HepG2 (cell line): ENCODE results near the gene GPR162. TPM values are rescaled to one million over a fixed set of nuclear protein-coding genes. Genes with fewer than 3 reads are reported as not detected.

Experiments used
- AGO1 ChIP-seq: fragments of 200-400 bp; formaldehyde crosslinking; IDR thresholded peaks from 2 replicates; pipeline ENCODE4 v1.6.1; 2017; ENCODE audit warnings: mild to moderate bottlenecking, low read depth, low read length, moderate library complexity; ENCODE audit not compliant: poor library complexity, severe bottlenecking
- ARHGAP35 ChIP-seq: sonication (generic); formaldehyde crosslinking; IDR thresholded peaks from 2 replicates; pipeline ENCODE4 v1.9.0; 2022; ENCODE audit warnings: mild to moderate bottlenecking, inconsistent platforms, moderate library complexity, missing genetic modification reagents, borderline replicate concordance
- CREM ChIP-seq, 2 experiments: sonication (generic) in 1 of 2; formaldehyde crosslinking in 1 of 2; IDR thresholded peaks; 2 replicates each; pipeline versions ENCODE4 v1.4.0 to v1.6.1; 2016 to 2020; ENCODE audit warnings: antibody characterized with exemption in 1 of 2, mild to moderate bottlenecking in 1 of 2, missing genetic modification reagents in 1 of 2
- CTCF ChIP-seq: sonication (generic); formaldehyde crosslinking; IDR thresholded peaks from 2 replicates; pipeline ENCODE4 v1.5.0; 2020; ENCODE audit warnings: mild to moderate bottlenecking, missing genetic modification reagents, moderate library complexity
- DRAP1 ChIP-seq: IDR thresholded peaks from 2 replicates; pipeline ENCODE4 v1.6.1; 2016; ENCODE audit warnings: missing genetic modification reagents, missing compliant biosample characterization
- HNF4A ChIP-seq: sonication (generic); formaldehyde crosslinking; IDR thresholded peaks from 2 replicates; pipeline ENCODE4 v1.4.0; 2020; ENCODE audit warnings: missing genetic modification reagents
- HOXA3 ChIP-seq: sonication (generic); formaldehyde crosslinking; IDR thresholded peaks from 2 replicates; pipeline ENCODE4 v1.5.0; 2020; ENCODE audit warnings: missing genetic modification reagents
- MED8 ChIP-seq: sonication (generic); formaldehyde crosslinking; IDR thresholded peaks from 2 replicates; pipeline ENCODE4 v1.8.1; 2023; ENCODE audit warnings: mild to moderate bottlenecking, missing genetic modification reagents; ENCODE audit not compliant: insufficient replicate concordance
- MTERF4 ChIP-seq: sonication (generic); formaldehyde crosslinking; IDR thresholded peaks from 2 replicates; pipeline ENCODE4 v1.8.0; 2023; ENCODE audit warnings: mild to moderate bottlenecking, missing genetic modification reagents
- MXD4 ChIP-seq: IDR thresholded peaks from 2 replicates; pipeline ENCODE4 v1.6.1; 2016; ENCODE audit warnings: mild to moderate bottlenecking, missing biosample characterization, missing genetic modification reagents
- NCOA1 ChIP-seq: sonication (generic); formaldehyde crosslinking; IDR thresholded peaks from 2 replicates; pipeline ENCODE4 v1.9.0; 2021; ENCODE audit warnings: missing genetic modification reagents
- NFE2L2 ChIP-seq: fragments of 150-350 bp; IDR thresholded peaks from 2 replicates; pipeline ENCODE4 v1.6.1; 2014; ENCODE audit warnings: low read length
- PBX2 ChIP-seq: IDR thresholded peaks from 2 replicates; pipeline ENCODE4 v1.6.1; 2016; ENCODE audit warnings: control low read depth
- PHF21A ChIP-seq: sonication (generic); formaldehyde crosslinking; IDR thresholded peaks from 2 replicates; pipeline ENCODE4 v1.5.0; 2020; ENCODE audit warnings: mild to moderate bottlenecking, missing genetic modification reagents
- RNF2 ChIP-seq: fragments of 450-650 bp; conservative IDR thresholded peaks from 2 replicates; pipeline ENCODE4 v1.6.1; 2016; ENCODE audit warnings: low read depth
- ZBTB10 ChIP-seq: sonication (generic); formaldehyde crosslinking; IDR thresholded peaks from 2 replicates; pipeline ENCODE4 v1.4.0; 2020; ENCODE audit warnings: missing genetic modification reagents, borderline replicate concordance
- ZNF776 ChIP-seq: sonication (generic); formaldehyde crosslinking; IDR thresholded peaks from 2 replicates; pipeline ENCODE4 v1.4.0; 2020; ENCODE audit warnings: mild to moderate bottlenecking, missing genetic modification reagents
- ZNF777 ChIP-seq: sonication (generic); formaldehyde crosslinking; IDR thresholded peaks from 2 replicates; pipeline ENCODE4 v1.4.0; 2020; ENCODE audit warnings: missing genetic modification reagents
- ZSCAN31 ChIP-seq: sonication (generic); formaldehyde crosslinking; IDR thresholded peaks from 2 replicates; pipeline ENCODE4 v1.5.0; 2020; ENCODE audit warnings: low read depth, mild to moderate bottlenecking, missing genetic modification reagents
- polyA plus RNA-seq, 8 experiments: library from polyadenylated mRNA; depleted of rRNA in 3 of 8; stranded (reverse) in 7 of 8; unstranded in 1 of 8; fragments of >200 nt; fragmentation: Illumina TruSeq in 4 of 8; extraction: Trizol in 4 of 8; gene quantifications; 2 replicates each; pipeline versions ENCODE4 v1.2.1 to v1.2.3, GENCODE V29; 2011 to 2016; ENCODE audit warnings: low read depth in 4 of 8, missing spikeins in 1 of 8, mixed read lengths in 1 of 8; ENCODE audit not compliant: insufficient read depth in 1 of 8
- total RNA-seq, 5 experiments: library from RNA; depleted of rRNA; stranded (reverse); fragments of >200 nt; fragmentation: Illumina TruSeq; extraction: Trizol; gene quantifications; 2 replicates each; pipeline ENCODE4 v1.2.3, GENCODE V29; 2016; ENCODE audit warnings: low read depth in 1 of 5

GPR162 gene
- total and polyA plus RNA-seq, 2 of the 13 experiments (the other 11 are each of a cell fraction or from before 2014, with no cell fraction given): 0.08 TPM; not detected in 1

- TF ChIP-seq RNF2 (0 out of 2 replicates have a peak, but pooled peaks have one; percentile 42), ZNF777 (CRISPR knock-in tag) (peak; percentile 65; the same call in 1 of the 2 replicates), ARHGAP35 (CRISPR knock-in tag) (0 out of 2 replicates have a peak, but pooled peaks have one; percentile 38), CTCF (CRISPR knock-in tag) (0 out of 2 replicates have a peak, but pooled peaks have one; percentile 7), ZNF776 (CRISPR knock-in tag) (no peak), HOXA3 (CRISPR knock-in tag) (peak; percentile 65), NFE2L2 (peak; percentile 1; the same call in 1 of the 2 replicates), ZSCAN31 (CRISPR knock-in tag) (peak; percentile 36), DRAP1 (CRISPR knock-in tag) (peak; percentile 21; the same call in 1 of the 2 replicates), PBX2 (peak; percentile 90), ZBTB10 (no peak), AGO1 (peak; percentile 71), CREM (IDR thresholded peaks at IDR 0.05) (peak; percentile 100), CREM (CRISPR knock-in tag; IDR thresholded peaks at IDR 0.05) (no peak), MTERF4 (no peak), MXD4 (peak; percentile 75), PHF21A (CRISPR knock-in tag) (no peak; the same call in 1 of the 2 replicates), NCOA1 (CRISPR knock-in tag) (no peak), HNF4A (no peak), MED8 (CRISPR knock-in tag) (peak; percentile 25)
Measured at GRCh38 chr12:6851921-6852650, 30.5 kb downstream of the GPR162 start, which contains the start of gene USP5 (continued).
